ENCODE results near the gene STARD10. TPM values are rescaled to one million over a fixed set of nuclear protein-coding genes. Genes with fewer than 3 reads are reported as not detected.

Gene STARD10
- total and polyA plus RNA-seq, 2 donors (not counting 3 experiments of a cell fraction or from before 2014, with no cell fraction given) = 16.1 to 22.5 TPM

DNA sequence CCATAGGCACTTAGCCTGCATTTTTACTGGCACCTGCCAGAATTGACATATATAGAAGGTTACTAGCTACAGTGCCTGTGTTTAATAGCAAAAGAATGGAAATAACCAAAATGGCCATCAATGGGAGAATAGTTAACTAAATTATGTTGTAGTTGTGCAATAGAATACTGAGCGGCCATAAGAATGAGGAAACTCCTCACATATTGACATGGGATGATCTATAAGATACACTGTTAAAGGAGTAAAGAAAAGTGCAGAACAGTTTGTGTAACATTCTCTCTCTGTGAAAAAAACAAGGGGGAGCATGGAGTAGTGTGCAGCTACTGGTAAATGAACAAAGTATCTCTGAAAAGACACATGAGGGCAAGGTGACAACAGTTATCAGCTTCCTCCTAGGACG lies 63.1 kb downstream of the STARD10 start:
- POLR2A ChIA-PET = no interaction called here
- BruUV-seq (replicated peaks) = no TSS peak
- no peak for TF ChIP-seq MYC (IDR thresholded peaks at IDR 0.05; ENCODE audit: low read depth, low read length)
- no peak for TF ChIP-seq FOS (IDR thresholded peaks at IDR 0.05; ENCODE audit: borderline replicate concordance, insufficient read depth, low read length)
- TF ChIP-seq, protein P1, sequence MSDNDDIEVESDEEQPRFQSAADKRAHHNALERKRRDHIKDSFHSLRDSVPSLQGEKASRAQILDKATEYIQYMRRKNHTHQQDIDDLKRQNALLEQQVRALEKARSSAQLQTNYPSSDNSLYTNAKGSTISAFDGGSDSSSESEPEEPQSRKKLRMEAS (IDR thresholded peaks at IDR 0.05; ENCODE audit: insufficient read depth, insufficient read length) = no peak
- no peak for TF ChIP-seq JUN (IDR thresholded peaks at IDR 0.05; ENCODE audit: borderline replicate concordance, insufficient read depth, insufficient read length, low read depth)
- Histone ChIP-seq H3K9me3 (replicated peaks; ENCODE audit: control insufficient read depth, insufficient read depth, low read length) (no peaks in the 10 kb centered on the region), H3K79me2 (ENCODE audit: control insufficient read depth, insufficient read depth, low read length) (no peaks in the 10 kb centered on the region), H3K27ac (ENCODE audit: insufficient read depth, low read depth, low read length) (no peak overlapping the region), H3K27me3 (ENCODE audit: control insufficient read depth in 2 of 2, insufficient read depth in 2 of 2, low read length in 2 of 2) (no peaks in the 10 kb centered on the region), H3K9me1 (replicated peaks; ENCODE audit: control insufficient read depth, extremely low read depth, insufficient read depth, low read length) (no peaks in the 10 kb centered on the region), H3K4me1 (ENCODE audit: control insufficient read depth, extremely low read depth, insufficient read depth, low read length) (peaks cover 4% of the 10 kb centered on the region), H4K20me1 (replicated peaks; ENCODE audit: control insufficient read depth, extremely low read depth, insufficient read depth, low read length) (no peaks in the 10 kb centered on the region), H3K4me2 (ENCODE audit: insufficient read depth, low read length) (no peak overlapping the region), H3K9ac (replicated peaks; ENCODE audit: extremely low read depth, insufficient read depth, low read length) (no peak overlapping the region), H3K4me3 (replicated peaks in 1 of 3; ENCODE audit: insufficient read depth in 1 of 3, low read depth in 1 of 3, low read length in 3 of 3) (no peak overlapping the region), H3K36me3 (ENCODE audit: control insufficient read depth in 2 of 2, extremely low read depth in 1 of 2, insufficient read depth in 2 of 2, low read length in 2 of 2) (no peaks in the 10 kb centered on the region), H2AFZ (ENCODE audit: low read depth, low read length) (no peak overlapping the region)
- FAIRE-seq = no peak
- CTCF ChIA-PET = interaction anchor here (1.1 to 1.9 kb wide), 5 partner anchors 22 to 564 kb away, joined by 3 to 10 read pairs (median 3); partner anchors contain the start of gene STARD10
- dilution Hi-C loops (cut with MboI; ENCODE audit: extremely low pct_ligation_motif_present, low sequenced_read_pairs) (no loop called here), intact Hi-C loops (cut with micrococcal nuclease) (no loop called here)
- DNase-seq (ENCODE audit: low read depth, low spot score) = no peak

GRCh38 chr11:72730243-72730642 lies 63.6 kb downstream of the STARD10 start:
- Histone ChIP-seq H3K9ac (replicated peaks; ENCODE audit: extremely low read depth, insufficient read depth, low read length) (no peak overlapping the region), H4K20me1 (replicated peaks; ENCODE audit: control insufficient read depth, extremely low read depth, insufficient read depth, low read length) (no peaks in the 10 kb centered on the region), H3K4me1 (ENCODE audit: control insufficient read depth, extremely low read depth, insufficient read depth, low read length) (no peaks in the 10 kb centered on the region), H3K4me3 (replicated peaks in 1 of 3; ENCODE audit: insufficient read depth in 1 of 3, low read depth in 1 of 3, low read length in 3 of 3) (no peak overlapping the region), H3K79me2 (ENCODE audit: control insufficient read depth, insufficient read depth, low read length) (no peaks in the 10 kb centered on the region), H3K9me1 (replicated peaks; ENCODE audit: control insufficient read depth, extremely low read depth, insufficient read depth, low read length) (no peaks in the 10 kb centered on the region), H2AFZ (ENCODE audit: low read depth, low read length) (no peak overlapping the region), H3K27me3 (ENCODE audit: control insufficient read depth in 2 of 2, insufficient read depth in 2 of 2, low read length in 2 of 2) (no peaks in the 10 kb centered on the region), H3K9me3 (replicated peaks; ENCODE audit: control insufficient read depth, insufficient read depth, low read length) (no peaks in the 10 kb centered on the region), H3K36me3 (ENCODE audit: control insufficient read depth in 2 of 2, extremely low read depth in 1 of 2, insufficient read depth in 2 of 2, low read length in 2 of 2) (no peaks in the 10 kb centered on the region), H3K27ac (ENCODE audit: insufficient read depth, low read depth, low read length) (no peak overlapping the region), H3K4me2 (ENCODE audit: insufficient read depth, low read length) (no peak overlapping the region)
- ChIA-PET POLR2A (no interaction called here), CTCF (interaction anchor here (1.1 to 1.6 kb wide), 5 partner anchors 23 to 565 kb away, joined by 3 to 4 read pairs (median 3); no protein-coding TSS in a partner anchor)
- no TSS peak for BruUV-seq (replicated peaks)
- intact Hi-C loops (cut with micrococcal nuclease) (no loop called here), dilution Hi-C loops (cut with MboI; ENCODE audit: extremely low pct_ligation_motif_present, low sequenced_read_pairs) (no loop called here)
- FAIRE-seq (no peak), DNase-seq (ENCODE audit: low read depth, low spot score) (no peak)
- TF ChIP-seq POLR2AphosphoS5 (IDR thresholded peaks at IDR 0.05; ENCODE audit: insufficient read depth, low read depth, low read length) (no peak), JUN (IDR thresholded peaks at IDR 0.05; ENCODE audit: borderline replicate concordance, insufficient read depth, insufficient read length, low read depth) (no peak), MYC (IDR thresholded peaks at IDR 0.05; ENCODE audit: low read depth, low read length) (no peak), GATA2 (IDR thresholded peaks at IDR 0.05; ENCODE audit: insufficient read depth, insufficient read length, low read depth, low read length) (no peak), POLR2A (IDR thresholded peaks at IDR 0.05; ENCODE audit: low read depth, low read length) (no peak)
- TF ChIP-seq, protein P2, sequence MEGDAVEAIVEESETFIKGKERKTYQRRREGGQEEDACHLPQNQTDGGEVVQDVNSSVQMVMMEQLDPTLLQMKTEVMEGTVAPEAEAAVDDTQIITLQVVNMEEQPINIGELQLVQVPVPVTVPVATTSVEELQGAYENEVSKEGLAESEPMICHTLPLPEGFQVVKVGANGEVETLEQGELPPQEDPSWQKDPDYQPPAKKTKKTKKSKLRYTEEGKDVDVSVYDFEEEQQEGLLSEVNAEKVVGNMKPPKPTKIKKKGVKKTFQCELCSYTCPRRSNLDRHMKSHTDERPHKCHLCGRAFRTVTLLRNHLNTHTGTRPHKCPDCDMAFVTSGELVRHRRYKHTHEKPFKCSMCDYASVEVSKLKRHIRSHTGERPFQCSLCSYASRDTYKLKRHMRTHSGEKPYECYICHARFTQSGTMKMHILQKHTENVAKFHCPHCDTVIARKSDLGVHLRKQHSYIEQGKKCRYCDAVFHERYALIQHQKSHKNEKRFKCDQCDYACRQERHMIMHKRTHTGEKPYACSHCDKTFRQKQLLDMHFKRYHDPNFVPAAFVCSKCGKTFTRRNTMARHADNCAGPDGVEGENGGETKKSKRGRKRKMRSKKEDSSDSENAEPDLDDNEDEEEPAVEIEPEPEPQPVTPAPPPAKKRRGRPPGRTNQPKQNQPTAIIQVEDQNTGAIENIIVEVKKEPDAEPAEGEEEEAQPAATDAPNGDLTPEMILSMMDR (IDR thresholded peaks at IDR 0.05; ENCODE audit: extremely low read depth in 1 of 2, insufficient read depth in 1 of 2, low read depth in 1 of 2, low read length in 2 of 2) = no peak
